OCI-LY7 (cell line): ENCODE data around the gene CD300H. TPM values are rescaled to one million over a fixed set of nuclear protein-coding genes. Genes with fewer than 3 reads are reported as not detected.

Experiments used
- BruUV-seq: library from RNA; stranded (reverse); fragments of 400-500 nt; replicated peaks from 2 replicates; lab custom pipeline; 2021; lab: Mats Ljungman, UMichigan
- CTCF ChIA-PET: fragments of 300-600 bp; sonication (Branson Sonifier 250); formaldehyde crosslinking; loops from one replicate; lab custom pipeline; 2022; ENCODE audit warnings: antibody characterized with exemption; ENCODE audit not compliant: unreplicated experiment; lab: Charles Lee
- POLR2A ChIA-PET: fragments of 300-600 bp; sonication (Branson Sonifier 250); formaldehyde crosslinking; loops from one replicate; lab custom pipeline; 2022; ENCODE audit warnings: antibody characterized with exemption; lab: Charles Lee
- DNase-seq: peaks from one replicate; pipeline ENCODE4 v3.0.0-alpha.2; 2015; ENCODE audit warnings: low spot score
- H2AFZ ChIP-seq: fragments of 200-600 bp; sonication (generic), shearing (Covaris generic); 2 replicates; pipeline ENCODE4 v1.6.1; 2014; ENCODE audit warnings: mild to moderate bottlenecking, antibody characterized with exemption, low read length, moderate library complexity
- H3K27ac ChIP-seq: fragments of 200-600 bp; sonication (generic); 2 replicates; pipeline ENCODE4 v1.5.1; 2014; ENCODE audit warnings: mixed run types, low read depth, mild to moderate bottlenecking, moderate library complexity, low read length, inconsistent platforms; ENCODE audit not compliant: poor library complexity, severe bottlenecking
- H3K36me3 ChIP-seq: fragments of 200-600 bp; sonication (generic); 2 replicates; pipeline ENCODE4 v1.6.1; 2014; ENCODE audit warnings: mild to moderate bottlenecking, antibody characterized with exemption, low read length, moderate library complexity, mixed read lengths; ENCODE audit not compliant: insufficient read depth
- H3K4me1 ChIP-seq: fragments of 200-600 bp; sonication (generic); 2 replicates; pipeline ENCODE4 v1.5.1; 2014; ENCODE audit warnings: mild to moderate bottlenecking, low read length; ENCODE audit not compliant: insufficient read depth, poor library complexity, severe bottlenecking
- H3K4me2 ChIP-seq: fragments of 200-600 bp; sonication (generic); 2 replicates; pipeline ENCODE4 v1.6.1; 2014; ENCODE audit warnings: mild to moderate bottlenecking, low read length
- H3K4me3 ChIP-seq: fragments of 200-600 bp; sonication (generic); 2 replicates; pipeline ENCODE4 v1.5.1; 2014; ENCODE audit warnings: mild to moderate bottlenecking, low read depth, low read length; ENCODE audit not compliant: poor library complexity, severe bottlenecking
- H3K79me2 ChIP-seq: fragments of 200-600 bp; sonication (generic); 2 replicates; pipeline ENCODE4 v1.6.1; 2016; ENCODE audit warnings: low read depth, mild to moderate bottlenecking, low read length, moderate library complexity, mixed read lengths; ENCODE audit not compliant: insufficient read depth
- H3K9me2 ChIP-seq: fragments of 200-600 bp; sonication (generic); 2 replicates; pipeline ENCODE4 v1.6.1; 2016; ENCODE audit warnings: mild to moderate bottlenecking, low read length, mixed read lengths; ENCODE audit not compliant: insufficient read depth
- H3K9me3 ChIP-seq: fragments of 200-600 bp; sonication (generic); 2 replicates; pipeline ENCODE4 v1.6.1; 2014; ENCODE audit warnings: mild to moderate bottlenecking, mixed run types, low read length, mixed read lengths
- H4K20me1 ChIP-seq: fragments of 200-600 bp; sonication (generic); 2 replicates; pipeline ENCODE4 v1.6.1; 2014; ENCODE audit warnings: mild to moderate bottlenecking, antibody characterized with exemption, low read length, moderate library complexity, mixed read lengths; ENCODE audit not compliant: insufficient read depth
- EZH2phosphoT487 ChIP-seq: fragments of 200-600 bp; sonication (generic); IDR thresholded peaks from 2 replicates; pipeline ENCODE4 v1.6.1; 2018; ENCODE audit warnings: low read depth, borderline replicate concordance, mild to moderate bottlenecking, mixed run types, antibody characterized with exemption, low read length, moderate library complexity, mixed read lengths
- intact Hi-C: fragments of 100-400 bp; cut with micrococcal nuclease; formaldehyde crosslinking; loops from one replicate; pipeline ENCODE4 v1.10.0; 2022; ENCODE audit not compliant: unreplicated experiment
- total RNA-seq, 2 experiments: library from RNA; depleted of rRNA in 1 of 2; stranded (reverse); fragments of >200 nt in 1 of 2; shearing (Covaris generic) in 1 of 2; gene quantifications; 2 replicates each; pipeline ENCODE4 v1.2.3, GENCODE V29; 2014 to 2022
- TF ChIP-seq, protein P1 (sequence below): fragments of 200-600 bp; sonication (generic); conservative IDR thresholded peaks from 2 replicates; pipeline ENCODE4 v1.5.1; 2014; ENCODE audit warnings: mild to moderate bottlenecking, antibody characterized with exemption, low read length, moderate library complexity, mixed read lengths

CD300H gene
- total RNA-seq, 2 experiments from 2014 or later: not detected

DNA sequence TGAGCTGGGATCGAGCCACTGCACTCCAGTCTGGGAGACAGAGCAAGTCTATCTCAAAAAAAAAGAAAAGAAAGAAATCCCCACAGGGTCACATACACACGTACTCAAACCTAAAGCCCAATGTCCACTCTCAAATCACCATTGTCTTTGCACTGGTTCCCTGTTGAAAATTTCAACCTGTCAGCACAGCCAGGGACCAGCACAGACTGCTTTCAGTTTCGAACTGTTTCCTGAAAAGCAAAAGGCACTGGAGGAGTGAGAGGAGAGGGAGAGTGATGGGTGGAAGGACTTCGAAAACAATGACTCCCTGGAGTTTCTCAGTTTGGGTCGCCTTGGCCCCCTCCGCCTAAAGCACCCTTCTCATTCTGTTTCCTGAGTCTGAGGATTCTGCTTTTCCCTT, 12.4 kb downstream of the CD300H start:
- H3K9me3 ChIP-seq: no peaks in the 10 kb centered on the region
- intact Hi-C loops: no loop called here
- no peak overlapping the region for H2AFZ ChIP-seq
- POLR2A ChIA-PET: no interaction called here
- no peak overlapping the region for H3K27ac ChIP-seq
- TF ChIP-seq EZH2phosphoT487: no peak
- TF ChIP-seq, protein P1, sequence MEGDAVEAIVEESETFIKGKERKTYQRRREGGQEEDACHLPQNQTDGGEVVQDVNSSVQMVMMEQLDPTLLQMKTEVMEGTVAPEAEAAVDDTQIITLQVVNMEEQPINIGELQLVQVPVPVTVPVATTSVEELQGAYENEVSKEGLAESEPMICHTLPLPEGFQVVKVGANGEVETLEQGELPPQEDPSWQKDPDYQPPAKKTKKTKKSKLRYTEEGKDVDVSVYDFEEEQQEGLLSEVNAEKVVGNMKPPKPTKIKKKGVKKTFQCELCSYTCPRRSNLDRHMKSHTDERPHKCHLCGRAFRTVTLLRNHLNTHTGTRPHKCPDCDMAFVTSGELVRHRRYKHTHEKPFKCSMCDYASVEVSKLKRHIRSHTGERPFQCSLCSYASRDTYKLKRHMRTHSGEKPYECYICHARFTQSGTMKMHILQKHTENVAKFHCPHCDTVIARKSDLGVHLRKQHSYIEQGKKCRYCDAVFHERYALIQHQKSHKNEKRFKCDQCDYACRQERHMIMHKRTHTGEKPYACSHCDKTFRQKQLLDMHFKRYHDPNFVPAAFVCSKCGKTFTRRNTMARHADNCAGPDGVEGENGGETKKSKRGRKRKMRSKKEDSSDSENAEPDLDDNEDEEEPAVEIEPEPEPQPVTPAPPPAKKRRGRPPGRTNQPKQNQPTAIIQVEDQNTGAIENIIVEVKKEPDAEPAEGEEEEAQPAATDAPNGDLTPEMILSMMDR: no peak
- H3K4me3 ChIP-seq: no peak overlapping the region
- H4K20me1 ChIP-seq: no peaks in the 10 kb centered on the region
- BruUV-seq: no TSS peak
- no peak for DNase-seq
- no peaks in the 10 kb centered on the region for H3K79me2 ChIP-seq
- no peaks in the 10 kb centered on the region for H3K4me1 ChIP-seq
- H3K36me3 ChIP-seq: no peaks in the 10 kb centered on the region
- H3K4me2 ChIP-seq: no peak overlapping the region
- CTCF ChIA-PET: no interaction called here
- H3K9me2 ChIP-seq: no peaks in the 10 kb centered on the region

DNA sequence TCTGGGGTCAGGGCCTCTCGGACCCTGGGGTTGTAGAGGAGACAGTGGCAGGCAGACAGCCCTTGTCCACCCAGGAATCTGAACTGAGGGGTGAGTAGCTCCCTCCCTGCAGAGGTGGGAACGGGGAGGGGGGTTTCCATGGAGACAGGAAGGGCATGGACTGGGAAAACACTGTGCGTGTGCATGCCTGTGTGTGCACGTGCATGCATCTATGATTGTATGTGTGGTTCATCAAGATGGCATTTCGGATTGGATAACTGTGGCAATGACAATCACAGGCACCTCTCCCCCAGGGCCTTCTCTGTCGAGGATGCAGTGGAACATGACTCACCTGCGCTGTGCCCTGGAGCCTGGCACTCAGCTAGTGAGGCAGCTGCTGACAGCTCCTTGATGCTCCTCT, 15.3 kb downstream of the CD300H start:
- CTCF ChIA-PET: no interaction called here
- Histone ChIP-seq H3K9me2 (no peaks in the 10 kb centered on the region), H3K4me1 (no peaks in the 10 kb centered on the region), H3K4me3 (no peak overlapping the region), H3K27ac (no peak overlapping the region), H2AFZ (no peak overlapping the region), H4K20me1 (no peaks in the 10 kb centered on the region), H3K36me3 (no peaks in the 10 kb centered on the region), H3K4me2 (no peak overlapping the region), H3K9me3 (no peaks in the 10 kb centered on the region), H3K79me2 (no peaks in the 10 kb centered on the region)
- TF ChIP-seq EZH2phosphoT487: no peak
- TF ChIP-seq, protein P1: no peak
- BruUV-seq: no TSS peak
- POLR2A ChIA-PET: interaction anchor here (0.7 kb wide), 1 partner anchor 576 kb away, joined by 3 read pairs; no protein-coding TSS in a partner anchor
- no peak for DNase-seq
- intact Hi-C loops: no loop called here

DNA sequence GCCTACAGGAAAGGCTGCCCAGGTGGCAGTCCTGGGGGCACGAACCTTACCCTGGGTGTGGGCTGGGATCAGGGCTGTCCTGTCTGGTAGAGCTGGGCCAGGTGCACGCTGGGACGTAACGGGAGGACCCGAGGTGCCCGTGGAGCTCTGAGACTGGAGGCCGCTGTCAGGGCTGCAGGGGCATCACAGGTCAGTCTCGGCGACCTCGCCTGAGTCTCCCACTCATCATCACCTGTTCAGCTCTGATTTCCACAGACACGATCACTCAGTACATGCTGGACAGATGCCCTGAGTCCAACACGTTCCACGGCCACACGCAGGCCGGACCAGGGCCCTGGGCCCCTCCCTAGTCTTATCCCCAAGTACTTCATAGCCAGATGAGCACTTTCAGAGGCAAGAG, 16.7 kb downstream of the CD300H start:
- ChIA-PET POLR2A (no interaction called here), CTCF (no interaction called here)
- Histone ChIP-seq H3K36me3 (no peaks in the 10 kb centered on the region), H3K27ac (no peak overlapping the region), H2AFZ (no peak overlapping the region), H3K9me3 (no peaks in the 10 kb centered on the region), H3K79me2 (no peaks in the 10 kb centered on the region), H4K20me1 (no peaks in the 10 kb centered on the region), H3K9me2 (no peaks in the 10 kb centered on the region), H3K4me2 (no peak overlapping the region), H3K4me3 (no peak overlapping the region), H3K4me1 (no peaks in the 10 kb centered on the region)
- no peak for DNase-seq
- intact Hi-C loops: no loop called here
- no TSS peak for BruUV-seq
- TF ChIP-seq, protein P1: no peak
- no peak for TF ChIP-seq EZH2phosphoT487
